RWPE1 (cell line): Measurements from ENCODE around the gene ALPP.
"Not testable (repeated sequence)": the region's sequence is repeated elsewhere in the genome, so short reads cannot be mapped to it uniquely, and the experiment has no call there.

Source experiments
- CTCF ChIA-PET: fragments of 350-600 bp; sonication (Branson Sonifier 250); formaldehyde crosslinking; extraction: SDS; loops from one replicate; lab custom pipeline; 2021; lab: Yijun Ruan, JAX
- POLR2A ChIA-PET: fragments of 400-600 bp; formaldehyde crosslinking; extraction: SDS; loops from one replicate; lab custom pipeline; 2020; ENCODE audit warnings: antibody characterized with exemption; ENCODE audit not compliant: low non-redundant PET; lab: Yijun Ruan, JAX
- DNase-seq: peaks from one replicate; pipeline ENCODE4 v3.0.0; 2012; ENCODE audit warnings: low spot score
- H3K27ac ChIP-seq: fragments of 450-650 bp; 2 replicates; pipeline ENCODE4 v1.5.1; 2017
- CTCF ChIP-seq: fragments of 450-650 bp; conservative IDR thresholded peaks from 2 replicates; pipeline ENCODE4 v1.5.1; 2017; ENCODE audit warnings: low read depth, mild to moderate bottlenecking

ALPP gene

GRCh38 chr2:232367016-232367415, 11.5 kb upstream of the ALPP start:
- POLR2A ChIA-PET = no interaction called here
- no peak for DNase-seq
- CTCF ChIA-PET = no interaction called here
- no peak for TF ChIP-seq CTCF
- no peak overlapping the region for H3K27ac ChIP-seq

DNA sequence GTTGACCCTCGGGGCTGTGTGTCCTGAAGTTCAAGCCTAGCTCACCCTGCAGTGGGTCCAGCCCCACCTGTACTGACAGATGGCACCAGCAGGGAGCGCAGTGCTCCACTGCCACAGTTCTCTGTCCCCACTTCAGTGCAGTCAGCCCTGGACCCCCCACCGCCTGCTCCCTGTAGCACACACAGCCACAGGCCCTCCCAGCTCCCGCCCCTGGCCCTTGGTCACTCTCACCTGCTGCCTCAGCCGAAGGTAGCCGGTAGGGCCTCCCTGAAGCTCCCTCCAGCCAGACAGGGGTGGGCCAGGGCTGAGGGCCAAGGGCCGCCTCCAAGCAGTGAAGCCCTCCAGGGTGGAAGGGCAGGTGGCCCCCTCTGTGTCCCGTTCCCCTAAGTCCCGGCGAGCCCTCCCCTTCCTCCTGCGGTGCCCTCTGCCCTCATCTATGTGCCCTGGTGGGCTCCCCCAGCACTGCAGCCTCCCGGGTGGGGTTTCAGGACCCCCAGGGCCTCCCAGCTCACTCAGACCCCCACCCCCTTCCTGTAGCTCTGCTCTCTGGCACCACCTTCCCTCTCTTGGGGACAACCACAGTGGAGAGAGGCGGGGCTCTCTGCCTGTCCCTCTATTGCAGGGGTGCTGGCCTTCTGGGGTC, 10.8 kb upstream of the ALPP start:
- POLR2A ChIA-PET = no interaction called here
- H3K27ac ChIP-seq = no peak overlapping the region
- CTCF ChIA-PET = interaction anchor here (0.6 to 1.1 kb wide), 3 partner anchors 53 to 450 kb away, joined by 3 to 5 read pairs (median 3); no protein-coding TSS in a partner anchor
- no peak for DNase-seq
- TF ChIP-seq CTCF = no peak

DNA sequence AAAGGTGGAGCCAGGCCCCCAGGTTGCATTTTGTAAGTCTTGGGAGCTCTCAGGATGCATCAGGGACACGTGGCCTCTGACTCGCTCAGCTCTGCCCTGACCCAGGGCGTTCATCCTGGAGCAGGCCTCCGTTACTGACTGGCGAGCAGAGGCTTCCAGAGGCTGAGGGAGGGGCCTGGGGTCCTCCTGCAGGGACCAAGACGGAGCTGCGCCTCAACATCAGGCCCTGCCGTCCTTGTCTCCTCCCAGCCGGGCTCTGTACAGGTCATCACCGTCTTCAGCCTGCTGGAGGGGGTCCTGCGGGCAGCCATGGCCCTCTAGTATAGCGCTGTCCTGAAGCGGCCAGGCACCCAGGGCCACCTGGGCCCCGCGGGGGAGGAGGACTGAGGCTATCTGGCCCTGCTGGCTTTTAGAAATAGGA, 10.2 kb upstream of the ALPP start:
- ChIA-PET POLR2A (no interaction called here), CTCF (interaction anchor here (0.7 to 1.1 kb wide), 2 partner anchors 52 to 451 kb away, joined by 3 to 5 read pairs; no protein-coding TSS in a partner anchor)
- no peak for TF ChIP-seq CTCF
- no peak overlapping the region for H3K27ac ChIP-seq
- no peak for DNase-seq

DNA sequence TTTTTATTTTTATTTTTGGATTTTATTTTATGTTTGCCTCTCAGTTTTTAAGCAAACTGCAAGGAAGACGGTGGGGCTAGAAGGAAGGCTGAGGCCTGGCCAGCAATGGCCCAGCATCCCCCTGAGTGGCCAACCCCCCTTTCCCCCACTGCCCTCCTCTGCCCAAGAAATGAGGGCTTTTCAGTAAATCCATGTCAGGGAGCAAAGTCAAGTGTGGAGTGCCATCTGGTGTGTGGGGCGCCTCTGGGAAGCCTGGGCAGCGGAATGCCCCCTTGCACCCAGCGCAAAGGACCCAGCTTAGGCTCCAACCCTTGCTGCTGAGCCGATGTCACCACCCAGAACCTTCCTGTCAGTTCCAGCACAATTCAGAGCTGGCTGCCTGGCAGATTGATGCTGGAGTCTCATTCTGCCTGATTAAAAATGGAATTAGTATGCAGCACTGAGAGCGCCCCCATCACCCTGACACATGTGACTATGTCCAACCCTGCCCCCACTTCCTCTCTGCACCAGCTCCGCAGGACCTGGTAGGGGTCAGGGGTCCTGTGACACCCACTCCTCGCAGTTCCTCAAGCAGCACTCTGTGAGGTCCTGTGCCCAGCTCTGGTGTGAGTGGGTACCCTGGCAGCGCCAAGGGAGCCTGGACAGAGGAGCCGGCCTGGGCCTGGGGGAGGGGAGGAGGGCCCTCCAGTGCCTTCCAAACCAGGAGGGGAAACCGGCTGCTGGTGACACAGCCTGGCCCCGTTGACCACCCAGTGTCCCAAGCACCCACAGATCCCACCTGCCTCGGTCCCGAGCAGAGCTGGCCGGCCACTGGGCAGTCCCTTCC, 9.2 kb upstream of the ALPP start:
- POLR2A ChIA-PET = no interaction called here
- CTCF ChIA-PET = interaction anchor here (0.6 to 0.7 kb wide), 2 partner anchors 62 to 78 kb away, joined by 3 to 5 read pairs; no protein-coding TSS in a partner anchor
- no peak for DNase-seq
- no peak overlapping the region for H3K27ac ChIP-seq
- no peak for TF ChIP-seq CTCF

DNA sequence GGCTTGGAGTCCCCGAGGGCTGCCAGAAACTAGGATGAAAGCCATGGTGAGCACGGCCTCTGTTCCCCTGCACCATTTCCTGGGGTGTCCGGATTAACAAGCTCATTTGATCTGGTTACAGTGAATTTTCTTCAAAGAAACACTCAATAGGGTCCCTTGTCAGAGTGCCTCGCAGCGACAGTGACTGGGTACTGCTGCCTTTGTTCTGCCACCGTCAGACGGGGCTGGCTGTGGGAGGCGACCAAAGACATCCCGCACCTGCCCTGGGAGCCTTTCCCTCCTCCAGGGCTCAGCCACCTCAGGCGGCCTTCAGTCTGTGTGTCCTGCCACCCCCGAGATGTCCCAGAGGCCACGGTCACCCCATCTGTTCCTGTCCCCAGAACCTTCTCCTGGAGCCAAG, 8.5 kb upstream of the ALPP start:
- CTCF ChIA-PET = interaction anchor here (0.6 to 0.7 kb wide), 2 partner anchors 61 to 78 kb away, joined by 3 to 5 read pairs; no protein-coding TSS in a partner anchor
- H3K27ac ChIP-seq, DNase-seq, POLR2A ChIA-PET: not testable (repeated sequence)

GRCh38 chr2:232372231-232373208, 6.0 kb upstream of the ALPP start:
- H3K27ac ChIP-seq = no peak overlapping the region
- ChIA-PET CTCF (interaction anchor here (0.6 to 0.7 kb wide), 2 partner anchors 14 to 261 kb away, joined by 3 read pairs; no protein-coding TSS in a partner anchor), POLR2A (interaction anchor here (0.6 kb wide), 1 partner anchor 13 kb away, joined by 3 read pairs; no protein-coding TSS in a partner anchor)
- DNase-seq = peak; percentile 52
- TF ChIP-seq CTCF = no peak
